Metanephros (tissue), 1 donor: ENCODE data around the gene BRSK2. TPM values are rescaled to one million over a fixed set of nuclear protein-coding genes. Genes with fewer than 3 reads are reported as not detected.

Experiments
- total RNA-seq: library from RNA; depleted of rRNA; stranded (reverse); fragments of >200 nt; gene quantifications from one replicate; pipeline ENCODE4 v1.2.3, GENCODE V29; 2014

BRSK2 gene
- 0.47 TPM for total RNA-seq

DNA sequence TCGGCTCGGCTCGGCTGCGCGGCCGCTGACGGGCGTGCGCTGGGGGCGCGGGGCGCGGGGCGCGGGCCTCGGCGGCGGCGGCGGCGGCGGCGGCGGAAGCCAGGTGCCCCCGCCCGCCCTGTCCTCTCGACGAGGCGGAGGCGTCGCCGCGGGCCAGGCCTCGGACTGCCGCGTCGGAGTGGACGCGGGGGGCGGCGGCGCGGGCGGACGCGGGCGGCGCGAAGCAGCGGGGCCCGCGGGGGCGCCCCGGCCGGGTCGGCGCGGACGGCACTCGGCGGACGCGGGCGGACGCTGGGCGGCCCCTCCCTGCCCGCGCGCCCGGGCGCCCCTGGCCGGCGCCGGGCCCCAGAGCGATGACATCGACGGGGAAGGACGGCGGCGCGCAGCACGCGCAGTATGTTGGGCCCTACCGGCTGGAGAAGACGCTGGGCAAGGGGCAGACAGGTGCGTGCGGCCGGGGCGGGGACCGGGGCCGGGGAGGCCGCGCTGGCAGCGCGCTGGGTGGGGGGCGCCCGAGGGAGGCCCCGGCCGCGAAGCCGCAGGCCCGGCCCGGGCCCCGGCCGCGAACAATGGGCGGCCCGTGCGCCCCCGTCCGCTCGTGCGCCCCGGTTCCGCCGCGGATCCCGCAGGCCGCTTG lies at the start of gene BRSK2:
Gene BRSK2 (plus strand): TSS at position 3 of the 637 bp plus-strand sequence. CDS start 351 bp downstream, at position 354.

GRCh38 chr11:1486054-1486825 lies 96.5 kb downstream of the BRSK2 start, which contains the start of gene MOB2:
MOB2 (minus strand) TSS chr11:1486779; CDS start chr11:1486556, 223 bp downstream.

Other genes starting within 250 kb of the BRSK2 start
- gene MUC5AC, start 232.0 kb upstream of the BRSK2 start, total RNA-seq, result 0.18 TPM
- gene MUC5B, start 166.9 kb upstream of the BRSK2 start, total RNA-seq, result 0.12 TPM
- 71.4 TPM for gene TOLLIP, start 80.3 kb upstream of the BRSK2 start, total RNA-seq
- 32.3 TPM for gene MOB2, start 96.8 kb downstream of the BRSK2 start, total RNA-seq
- gene DUSP8, start 182.3 kb downstream of the BRSK2 start, total RNA-seq, result 4.3 TPM
- not detected for gene KRTAP5-1, start 195.3 kb downstream of the BRSK2 start, total RNA-seq
- not detected for gene KRTAP5-2, start 208.4 kb downstream of the BRSK2 start, total RNA-seq
- gene KRTAP5-3, start 218.5 kb downstream of the BRSK2 start, total RNA-seq, result not detected
- not detected for gene KRTAP5-4, start 232.2 kb downstream of the BRSK2 start, total RNA-seq
- not detected for gene KRTAP5-5, start 239.8 kb downstream of the BRSK2 start, total RNA-seq